ENCODE results near the gene SUSD2.
"Not testable (repeated sequence)": the region's sequence is repeated elsewhere in the genome, so short reads cannot be mapped to it uniquely, and the experiment has no call there.

The SUSD2 gene

GRCh38 chr22:24187731-24188644 lies 6.7 kb downstream of the SUSD2 start:
- Mint-ChIP-seq H3K4me1 (peaks cover 19% of the 10 kb centered on the region), H3K27ac (no peak overlapping the region), H3K27me3 (peaks cover 27% of the 10 kb centered on the region)

GRCh38 chr22:24188705-24189248 lies 7.5 kb downstream of the SUSD2 start:
- ATAC-seq: no peak
- H3K27me3 Mint-ChIP-seq: peaks cover 27% of the 10 kb centered on the region
- no peaks in the 10 kb centered on the region for H3K9me3 Mint-ChIP-seq
- no peaks in the 10 kb centered on the region for H3K36me3 Mint-ChIP-seq
- no peak overlapping the region for H3K4me3 Mint-ChIP-seq
- H3K27ac Mint-ChIP-seq: no peak overlapping the region
- H3K4me1 Mint-ChIP-seq: peaks cover 11% of the 10 kb centered on the region

More at GRCh38 chr22:24187731-24188644, 6.7 kb downstream of the SUSD2 start:
- H3K36me3 Mint-ChIP-seq: no peaks in the 10 kb centered on the region
- ATAC-seq: no peak
- no peak overlapping the region for H3K4me3 Mint-ChIP-seq
- no peaks in the 10 kb centered on the region for H3K9me3 Mint-ChIP-seq

GRCh38 chr22:24189249-24190158 lies 8.2 kb downstream of the SUSD2 start:
- Mint-ChIP-seq H3K9me3 (no peaks in the 10 kb centered on the region), H3K4me1 (peaks cover 5% of the 10 kb centered on the region), H3K36me3 (no peaks in the 10 kb centered on the region), H3K4me3 (no peak overlapping the region), H3K27ac (peak overlapping the region; percentile 60), H3K27me3 (peaks cover 27% of the 10 kb centered on the region)
- peak; percentile 61 for ATAC-seq

- Mint-ChIP-seq H3K4me3 (no peak overlapping the region), H3K9me3 (no peaks in the 10 kb centered on the region), H3K27me3 (peaks cover 27% of the 10 kb centered on the region), H3K4me1 (peaks cover 5% of the 10 kb centered on the region), H3K27ac (peak overlapping the region; percentile 60), H3K36me3 (no peaks in the 10 kb centered on the region)
- no peak for ATAC-seq
These were observed 8.9 kb downstream of the SUSD2 start for GRCh38 chr22:24190159-24190540.

- Mint-ChIP-seq H3K9me3 (no peaks in the 10 kb centered on the region), H3K27ac (no peak overlapping the region), H3K36me3 (no peaks in the 10 kb centered on the region), H3K4me3 (no peak overlapping the region), H3K4me1 (peaks cover 5% of the 10 kb centered on the region), H3K27me3 (peaks cover 27% of the 10 kb centered on the region)
- ATAC-seq: no peak
These were observed 9.4 kb downstream of the SUSD2 start for GRCh38 chr22:24190596-24191208.

- Mint-ChIP-seq H3K4me1 (peaks cover 5% of the 10 kb centered on the region), H3K9me3 (no peaks in the 10 kb centered on the region), H3K27ac (no peak overlapping the region), H3K27me3 (peaks cover 27% of the 10 kb centered on the region), H3K36me3 (no peaks in the 10 kb centered on the region), H3K4me3 (no peak overlapping the region)
- no peak for ATAC-seq
These were observed 10.1 kb downstream of the SUSD2 start for GRCh38 chr22:24191381-24191841.

- no peak overlapping the region for H3K4me3 Mint-ChIP-seq
- H3K27ac Mint-ChIP-seq: no peak overlapping the region
- H3K27me3 Mint-ChIP-seq: peaks cover 27% of the 10 kb centered on the region
These were observed 10.6 kb downstream of the SUSD2 start for GRCh38 chr22:24191893-24192292.

GRCh38 chr22:24198682-24199052 lies 17.4 kb downstream of the SUSD2 start:
- Mint-ChIP-seq H3K4me1 (peaks cover 9% of the 10 kb centered on the region), H3K27me3 (no peaks in the 10 kb centered on the region), H3K9me3 (no peaks in the 10 kb centered on the region), H3K4me3 (no peak overlapping the region), H3K36me3 (no peaks in the 10 kb centered on the region), H3K27ac (peak overlapping the region; percentile 67)
- no peak for ATAC-seq

More at GRCh38 chr22:24191893-24192292, 10.6 kb downstream of the SUSD2 start:
- ATAC-seq: no peak
- Mint-ChIP-seq H3K4me1 (peaks cover 5% of the 10 kb centered on the region), H3K36me3 (no peaks in the 10 kb centered on the region), H3K9me3 (no peaks in the 10 kb centered on the region)

GRCh38 chr22:24200619-24201212 lies 19.4 kb downstream of the SUSD2 start:
- Mint-ChIP-seq H3K27me3 (no peaks in the 10 kb centered on the region), H3K4me3 (no peak overlapping the region), H3K36me3 (no peaks in the 10 kb centered on the region), H3K9me3 (no peaks in the 10 kb centered on the region), H3K4me1 (peaks cover 15% of the 10 kb centered on the region), H3K27ac (no peak overlapping the region)
- ATAC-seq: no peak

GRCh38 chr22:24201681-24202614 lies 20.7 kb downstream of the SUSD2 start:
- no peaks in the 10 kb centered on the region for H3K9me3 Mint-ChIP-seq
- H3K27me3 Mint-ChIP-seq: no peaks in the 10 kb centered on the region
- H3K27ac Mint-ChIP-seq: no peak overlapping the region
- peaks cover 24% of the 10 kb centered on the region for H3K4me1 Mint-ChIP-seq
- no peaks in the 10 kb centered on the region for H3K36me3 Mint-ChIP-seq
- no peak for ATAC-seq
- H3K4me3 Mint-ChIP-seq: no peak overlapping the region

GRCh38 chr22:24203856-24204255 lies 22.6 kb downstream of the SUSD2 start:
- not testable (repeated sequence) for H3K27me3 Mint-ChIP-seq, H3K27ac Mint-ChIP-seq, H3K36me3 Mint-ChIP-seq, H3K9me3 Mint-ChIP-seq, ATAC-seq, H3K4me3 Mint-ChIP-seq
- H3K4me1 Mint-ChIP-seq: peaks cover 27% of the 10 kb centered on the region

- H3K9me3 Mint-ChIP-seq: no peaks in the 10 kb centered on the region
- no peak overlapping the region for H3K27ac Mint-ChIP-seq
- no peak overlapping the region for H3K4me3 Mint-ChIP-seq
- H3K36me3 Mint-ChIP-seq: no peaks in the 10 kb centered on the region
- no peak for ATAC-seq
- H3K27me3 Mint-ChIP-seq: no peaks in the 10 kb centered on the region
- H3K4me1 Mint-ChIP-seq: peaks cover 27% of the 10 kb centered on the region
These were observed 24.3 kb downstream of the SUSD2 start for GRCh38 chr22:24205438-24206195.

All from stimulated activated memory B cell treated with anti-CD40 and anti-IgM and Interleukin-4, amounts not matched to agents 10 μg/mL and 1 μg/mL and 100 μg/mL, for 72 hours (primary cell).